WTC11 (cell line): ENCODE data around the gene ARVCF. TPM values are rescaled to one million over a fixed set of nuclear protein-coding genes. Genes with fewer than 3 reads are reported as not detected.

Experiments
- ATAC-seq: fragments of 200-7000 bp; cut with Tn5 transposase; 2 replicates; pipeline ENCODE4 v1.10.0; 2021; ENCODE audit warnings: mild to moderate bottlenecking, moderate library complexity
- CTCF ChIA-PET: fragments of 300-600 bp; sonication (Branson Sonifier 250); formaldehyde crosslinking; loops from one replicate; lab custom pipeline; 2021; ENCODE audit warnings: antibody characterized with exemption; lab: Charles Lee
- POLR2A ChIA-PET: fragments of 350-600 bp; sonication (Branson Sonifier 250); formaldehyde crosslinking; loops from one replicate; lab custom pipeline; 2021; ENCODE audit warnings: antibody characterized with exemption; lab: Charles Lee
- DNase-seq: peaks from one replicate; pipeline ENCODE4 v3.0.0; 2021; ENCODE audit warnings: low spot score
- H3K27ac Mint-ChIP-seq: 2 replicates; pipeline ENCODE4 v1.8.0; 2021; ENCODE audit warnings: mixed read lengths
- H3K27me3 Mint-ChIP-seq: 2 replicates; pipeline ENCODE4 v1.8.0; 2021; ENCODE audit warnings: low read depth, mild to moderate bottlenecking, moderate library complexity, mixed read lengths
- H3K36me3 Mint-ChIP-seq: 2 replicates; pipeline ENCODE4 v1.8.0; 2021; ENCODE audit warnings: mixed read lengths
- H3K4me1 Mint-ChIP-seq: 2 replicates; pipeline ENCODE4 v1.8.0; 2022; ENCODE audit warnings: mixed read lengths
- H3K4me3 Mint-ChIP-seq: 2 replicates; pipeline ENCODE4 v1.8.0; 2021; ENCODE audit warnings: mild to moderate bottlenecking, moderate library complexity, mixed read lengths
- H3K9me3 Mint-ChIP-seq: 2 replicates; pipeline ENCODE4 v1.8.0; 2021; ENCODE audit warnings: mixed read lengths
- CREB1 ChIP-seq: sonication (generic); formaldehyde crosslinking; IDR thresholded peaks from 2 replicates; pipeline ENCODE4 v1.8.0; 2023; ENCODE audit warnings: mild to moderate bottlenecking, missing genetic modification reagents
- GABPB1 ChIP-seq: sonication (generic); formaldehyde crosslinking; IDR thresholded peaks from 2 replicates; pipeline ENCODE4 v1.8.1; 2023; ENCODE audit warnings: mild to moderate bottlenecking, missing genetic modification reagents
- GRHL2 ChIP-seq: fragments of 250-450 bp; sonication (Bioruptor Pico); IDR thresholded peaks from 2 replicates; pipeline ENCODE4 v1.8.0; 2022; ENCODE audit warnings: mild to moderate bottlenecking, moderate library complexity; ENCODE audit not compliant: insufficient replicate concordance, severe bottlenecking
- GTF2I ChIP-seq: fragments of 250-450 bp; sonication (Bioruptor Pico); conservative IDR thresholded peaks from 2 replicates; pipeline ENCODE4 v1.4.0; 2021; ENCODE audit warnings: mild to moderate bottlenecking
- NR3C1 ChIP-seq: sonication (generic); formaldehyde crosslinking; conservative IDR thresholded peaks from 2 replicates; pipeline ENCODE4 v1.8.1; 2023; ENCODE audit warnings: low read depth, mild to moderate bottlenecking, missing genetic modification reagents
- SP1 ChIP-seq: sonication (generic); formaldehyde crosslinking; conservative IDR thresholded peaks from 2 replicates; pipeline ENCODE4 v1.8.1; 2022; ENCODE audit warnings: missing genetic modification reagents
- TEAD4 ChIP-seq: sonication (generic); formaldehyde crosslinking; IDR thresholded peaks from 2 replicates; pipeline ENCODE4 v1.8.0; 2022; ENCODE audit warnings: mild to moderate bottlenecking, missing genetic modification reagents
- TP53 ChIP-seq: sonication (generic); formaldehyde crosslinking; IDR thresholded peaks from 2 replicates; pipeline ENCODE4 v1.8.1; 2023; ENCODE audit warnings: mild to moderate bottlenecking, missing genetic modification reagents
- ZNF396 ChIP-seq: fragments of 250-450 bp; sonication (Bioruptor Pico); IDR thresholded peaks from 2 replicates; pipeline ENCODE4 v1.8.0; 2021; ENCODE audit warnings: mild to moderate bottlenecking, moderate library complexity, borderline replicate concordance
- ZNF416 ChIP-seq: fragments of 250-450 bp; sonication (Bioruptor Pico); IDR thresholded peaks from 2 replicates; pipeline ENCODE4 v1.9.0; 2021; ENCODE audit warnings: mild to moderate bottlenecking, inconsistent platforms
- total RNA-seq: library from RNA; stranded (reverse); gene quantifications from 3 replicates; pipeline ENCODE4 v1.2.3, GENCODE V29; 2021
- TF ChIP-seq, protein P1 (sequence below): sonication (generic); formaldehyde crosslinking; IDR thresholded peaks from 2 replicates; pipeline ENCODE4 v1.8.1; 2023; ENCODE audit warnings: mild to moderate bottlenecking, moderate library complexity, missing genetic modification reagents
- TF ChIP-seq, protein P2 (sequence below): sonication (generic); formaldehyde crosslinking; IDR thresholded peaks from 2 replicates; pipeline ENCODE4 v1.8.0; 2022; ENCODE audit warnings: mild to moderate bottlenecking, missing genetic modification reagents
- TF ChIP-seq, protein P3 (sequence below): sonication (generic); formaldehyde crosslinking; IDR thresholded peaks from 2 replicates; pipeline ENCODE4 v1.8.1; 2023; ENCODE audit warnings: mild to moderate bottlenecking, missing genetic modification reagents
- TF ChIP-seq, protein P4 (sequence below): sonication (generic); formaldehyde crosslinking; IDR thresholded peaks from 2 replicates; pipeline ENCODE4 v1.8.0; 2023; ENCODE audit warnings: mild to moderate bottlenecking, missing genetic modification reagents
- TF ChIP-seq, protein P5 (sequence below): fragments of 250-450 bp; sonication (Bioruptor Pico); IDR thresholded peaks from 2 replicates; pipeline ENCODE4 v1.8.0; 2021; ENCODE audit warnings: mild to moderate bottlenecking
- TF ChIP-seq, protein P6 (sequence below): sonication (generic); formaldehyde crosslinking; IDR thresholded peaks from 2 replicates; pipeline ENCODE4 v1.8.1; 2022; ENCODE audit warnings: mild to moderate bottlenecking, missing genetic modification reagents, moderate library complexity, borderline replicate concordance

Gene ARVCF
- total RNA-seq, 1 experiment from 2014 or later = 65.4 TPM

DNA sequence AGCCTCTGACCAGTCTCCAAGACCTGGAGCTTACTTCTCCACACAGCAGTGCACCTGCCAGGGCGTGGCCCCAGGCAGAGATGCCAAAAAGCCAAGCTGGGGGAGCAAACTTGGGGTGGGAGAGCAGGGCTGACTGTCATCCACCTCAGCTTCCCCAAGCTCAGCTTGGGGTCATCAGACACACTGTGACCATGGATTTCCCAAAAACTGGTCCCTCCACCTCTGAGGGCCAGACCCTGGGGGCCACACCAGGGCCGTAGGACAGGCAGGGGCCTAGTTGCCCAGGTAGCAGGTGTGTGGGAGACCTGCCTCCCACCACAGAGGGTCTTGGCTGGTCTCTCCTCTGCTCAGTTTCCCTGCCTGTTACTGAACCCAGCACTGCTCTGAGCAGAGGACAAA is 30.6 kb downstream of the ARVCF start:
- ChIA-PET POLR2A (interaction anchor here (0.6 to 1.0 kb wide), 5 partner anchors 12 to 132 kb away, joined by 3 to 6 read pairs (median 4); no protein-coding TSS in a partner anchor), CTCF (interaction anchor here (0.6 to 1.8 kb wide), 14 partner anchors 11 to 256 kb away, joined by 3 to 23 read pairs (median 4); no protein-coding TSS in a partner anchor)
- H3K27me3 Mint-ChIP-seq = no peaks in the 10 kb centered on the region
- no peak overlapping the region for H3K27ac Mint-ChIP-seq
- peak overlapping the region; percentile 70 for H3K4me3 Mint-ChIP-seq
- no peaks in the 10 kb centered on the region for H3K9me3 Mint-ChIP-seq
- H3K4me1 Mint-ChIP-seq = peaks cover 5% of the 10 kb centered on the region; the same call in 1 of the 2 replicates
- TF ChIP-seq, protein P1, sequence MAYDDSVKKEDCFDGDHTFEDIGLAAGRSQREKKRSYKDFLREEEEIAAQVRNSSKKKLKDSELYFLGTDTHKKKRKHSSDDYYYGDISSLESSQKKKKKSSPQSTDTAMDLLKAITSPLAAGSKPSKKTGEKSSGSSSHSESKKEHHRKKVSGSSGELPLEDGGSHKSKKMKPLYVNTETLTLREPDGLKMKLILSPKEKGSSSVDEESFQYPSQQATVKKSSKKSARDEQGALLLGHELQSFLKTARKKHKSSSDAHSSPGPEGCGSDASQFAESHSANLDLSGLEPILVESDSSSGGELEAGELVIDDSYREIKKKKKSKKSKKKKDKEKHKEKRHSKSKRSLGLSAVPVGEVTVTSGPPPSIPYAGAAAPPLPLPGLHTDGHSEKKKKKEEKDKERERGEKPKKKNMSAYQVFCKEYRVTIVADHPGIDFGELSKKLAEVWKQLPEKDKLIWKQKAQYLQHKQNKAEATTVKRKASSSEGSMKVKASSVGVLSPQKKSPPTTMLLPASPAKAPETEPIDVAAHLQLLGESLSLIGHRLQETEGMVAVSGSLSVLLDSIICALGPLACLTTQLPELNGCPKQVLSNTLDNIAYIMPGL (CRISPR knock-in tag) = no peak
- TF ChIP-seq, protein P2, sequence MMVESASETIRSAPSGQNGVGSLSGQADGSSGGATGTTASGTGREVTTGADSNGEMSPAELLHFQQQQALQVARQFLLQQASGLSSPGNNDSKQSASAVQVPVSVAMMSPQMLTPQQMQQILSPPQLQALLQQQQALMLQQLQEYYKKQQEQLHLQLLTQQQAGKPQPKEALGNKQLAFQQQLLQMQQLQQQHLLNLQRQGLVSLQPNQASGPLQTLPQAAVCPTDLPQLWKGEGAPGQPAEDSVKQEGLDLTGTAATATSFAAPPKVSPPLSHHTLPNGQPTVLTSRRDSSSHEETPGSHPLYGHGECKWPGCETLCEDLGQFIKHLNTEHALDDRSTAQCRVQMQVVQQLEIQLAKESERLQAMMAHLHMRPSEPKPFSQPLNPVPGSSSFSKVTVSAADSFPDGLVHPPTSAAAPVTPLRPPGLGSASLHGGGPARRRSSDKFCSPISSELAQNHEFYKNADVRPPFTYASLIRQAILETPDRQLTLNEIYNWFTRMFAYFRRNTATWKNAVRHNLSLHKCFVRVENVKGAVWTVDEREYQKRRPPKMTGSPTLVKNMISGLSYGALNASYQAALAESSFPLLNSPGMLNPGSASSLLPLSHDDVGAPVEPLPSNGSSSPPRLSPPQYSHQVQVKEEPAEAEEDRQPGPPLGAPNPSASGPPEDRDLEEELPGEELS (CRISPR knock-in tag) = 0 out of 2 replicates have a peak, but pooled peaks have one; percentile 38
- ATAC-seq (no peak), DNase-seq (no peak)
- H3K36me3 Mint-ChIP-seq = no peaks in the 10 kb centered on the region

DNA sequence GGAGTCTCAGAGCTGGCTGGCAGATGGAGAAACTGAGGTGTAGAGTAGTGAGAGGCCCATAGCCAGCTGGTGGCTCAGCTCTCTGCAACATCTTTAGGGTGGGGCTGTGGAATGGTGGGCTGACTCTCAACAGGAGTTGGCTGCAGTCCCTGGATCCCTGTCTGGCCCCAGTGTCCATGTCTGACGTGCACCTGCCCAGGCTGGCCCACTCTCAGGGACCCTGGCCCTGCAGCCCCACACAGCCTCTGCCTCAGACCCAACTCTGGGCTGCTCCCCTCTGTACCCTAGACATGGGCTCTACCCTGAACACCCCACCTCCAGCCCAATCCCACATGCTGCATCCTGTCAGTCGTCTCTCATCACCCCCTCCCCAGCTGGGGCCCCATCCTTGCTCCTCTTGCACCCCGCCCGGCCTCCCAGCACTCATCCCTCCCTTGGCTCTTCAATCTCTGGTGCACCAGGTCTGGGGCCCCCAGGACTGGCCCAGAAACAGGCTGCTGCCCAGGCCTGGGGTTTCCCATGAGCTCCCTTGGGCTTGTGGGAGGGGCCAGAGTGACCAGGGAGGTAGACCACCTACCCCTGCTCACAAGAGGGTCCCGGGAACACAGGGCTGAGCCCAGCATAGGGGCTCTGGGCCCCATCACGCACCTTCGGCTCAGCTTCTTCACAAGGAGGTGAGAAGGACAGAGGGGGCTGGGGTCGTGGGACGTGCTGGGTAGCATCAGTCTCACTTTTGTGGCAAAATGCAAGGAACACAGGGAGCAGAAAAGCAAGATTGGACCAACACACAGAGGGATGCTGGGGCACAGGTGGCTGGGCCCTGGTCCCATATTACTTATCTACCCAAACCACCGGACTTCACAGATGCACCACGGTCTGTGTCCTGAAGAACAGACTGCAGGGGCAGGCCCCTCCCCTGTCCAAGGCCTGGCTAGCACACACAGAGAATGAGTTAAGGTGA is 31.5 kb downstream of the ARVCF start:
- CTCF ChIA-PET = interaction anchor here (1.4 to 1.9 kb wide), 3 partner anchors 15 to 28 kb away, joined by 3 to 8 read pairs (median 8); no protein-coding TSS in a partner anchor
- peaks cover 2% of the 10 kb centered on the region; the same call in 1 of the 2 replicates for H3K36me3 Mint-ChIP-seq
- ATAC-seq (no peak), DNase-seq (no peak)
- no peaks in the 10 kb centered on the region for H3K9me3 Mint-ChIP-seq
- peaks cover 5% of the 10 kb centered on the region; the same call in 1 of the 2 replicates for H3K4me1 Mint-ChIP-seq
- H3K4me3 Mint-ChIP-seq = peak overlapping the region; percentile 30; the same call in 1 of the 2 replicates
- POLR2A ChIA-PET = no interaction called here
- H3K27me3 Mint-ChIP-seq = no peaks in the 10 kb centered on the region
- no peak overlapping the region for H3K27ac Mint-ChIP-seq
- TF ChIP-seq SP1 (no peak), CREB1 (CRISPR knock-in tag) (no peak), TP53 (CRISPR knock-in tag) (no peak), ZNF396 (CRISPR knock-in tag) (no peak), GRHL2 (CRISPR knock-in tag) (no peak), NR3C1 (CRISPR knock-in tag) (no peak), GABPB1 (CRISPR knock-in tag) (no peak), TEAD4 (CRISPR knock-in tag) (no peak), GTF2I (no peak), ZNF416 (CRISPR knock-in tag) (no peak)
- TF ChIP-seq, protein P3, sequence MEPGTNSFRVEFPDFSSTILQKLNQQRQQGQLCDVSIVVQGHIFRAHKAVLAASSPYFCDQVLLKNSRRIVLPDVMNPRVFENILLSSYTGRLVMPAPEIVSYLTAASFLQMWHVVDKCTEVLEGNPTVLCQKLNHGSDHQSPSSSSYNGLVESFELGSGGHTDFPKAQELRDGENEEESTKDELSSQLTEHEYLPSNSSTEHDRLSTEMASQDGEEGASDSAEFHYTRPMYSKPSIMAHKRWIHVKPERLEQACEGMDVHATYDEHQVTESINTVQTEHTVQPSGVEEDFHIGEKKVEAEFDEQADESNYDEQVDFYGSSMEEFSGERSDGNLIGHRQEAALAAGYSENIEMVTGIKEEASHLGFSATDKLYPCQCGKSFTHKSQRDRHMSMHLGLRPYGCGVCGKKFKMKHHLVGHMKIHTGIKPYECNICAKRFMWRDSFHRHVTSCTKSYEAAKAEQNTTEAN (CRISPR knock-in tag) = no peak
- TF ChIP-seq, protein P4, sequence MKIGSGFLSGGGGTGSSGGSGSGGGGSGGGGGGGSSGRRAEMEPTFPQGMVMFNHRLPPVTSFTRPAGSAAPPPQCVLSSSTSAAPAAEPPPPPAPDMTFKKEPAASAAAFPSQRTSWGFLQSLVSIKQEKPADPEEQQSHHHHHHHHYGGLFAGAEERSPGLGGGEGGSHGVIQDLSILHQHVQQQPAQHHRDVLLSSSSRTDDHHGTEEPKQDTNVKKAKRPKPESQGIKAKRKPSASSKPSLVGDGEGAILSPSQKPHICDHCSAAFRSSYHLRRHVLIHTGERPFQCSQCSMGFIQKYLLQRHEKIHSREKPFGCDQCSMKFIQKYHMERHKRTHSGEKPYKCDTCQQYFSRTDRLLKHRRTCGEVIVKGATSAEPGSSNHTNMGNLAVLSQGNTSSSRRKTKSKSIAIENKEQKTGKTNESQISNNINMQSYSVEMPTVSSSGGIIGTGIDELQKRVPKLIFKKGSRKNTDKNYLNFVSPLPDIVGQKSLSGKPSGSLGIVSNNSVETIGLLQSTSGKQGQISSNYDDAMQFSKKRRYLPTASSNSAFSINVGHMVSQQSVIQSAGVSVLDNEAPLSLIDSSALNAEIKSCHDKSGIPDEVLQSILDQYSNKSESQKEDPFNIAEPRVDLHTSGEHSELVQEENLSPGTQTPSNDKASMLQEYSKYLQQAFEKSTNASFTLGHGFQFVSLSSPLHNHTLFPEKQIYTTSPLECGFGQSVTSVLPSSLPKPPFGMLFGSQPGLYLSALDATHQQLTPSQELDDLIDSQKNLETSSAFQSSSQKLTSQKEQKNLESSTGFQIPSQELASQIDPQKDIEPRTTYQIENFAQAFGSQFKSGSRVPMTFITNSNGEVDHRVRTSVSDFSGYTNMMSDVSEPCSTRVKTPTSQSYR (CRISPR knock-in tag) = no peak
- TF ChIP-seq, protein P5, sequence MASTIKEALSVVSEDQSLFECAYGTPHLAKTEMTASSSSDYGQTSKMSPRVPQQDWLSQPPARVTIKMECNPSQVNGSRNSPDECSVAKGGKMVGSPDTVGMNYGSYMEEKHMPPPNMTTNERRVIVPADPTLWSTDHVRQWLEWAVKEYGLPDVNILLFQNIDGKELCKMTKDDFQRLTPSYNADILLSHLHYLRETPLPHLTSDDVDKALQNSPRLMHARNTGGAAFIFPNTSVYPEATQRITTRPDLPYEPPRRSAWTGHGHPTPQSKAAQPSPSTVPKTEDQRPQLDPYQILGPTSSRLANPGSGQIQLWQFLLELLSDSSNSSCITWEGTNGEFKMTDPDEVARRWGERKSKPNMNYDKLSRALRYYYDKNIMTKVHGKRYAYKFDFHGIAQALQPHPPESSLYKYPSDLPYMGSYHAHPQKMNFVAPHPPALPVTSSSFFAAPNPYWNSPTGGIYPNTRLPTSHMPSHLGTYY (CRISPR knock-in tag) = no peak
- TF ChIP-seq, protein P6, sequence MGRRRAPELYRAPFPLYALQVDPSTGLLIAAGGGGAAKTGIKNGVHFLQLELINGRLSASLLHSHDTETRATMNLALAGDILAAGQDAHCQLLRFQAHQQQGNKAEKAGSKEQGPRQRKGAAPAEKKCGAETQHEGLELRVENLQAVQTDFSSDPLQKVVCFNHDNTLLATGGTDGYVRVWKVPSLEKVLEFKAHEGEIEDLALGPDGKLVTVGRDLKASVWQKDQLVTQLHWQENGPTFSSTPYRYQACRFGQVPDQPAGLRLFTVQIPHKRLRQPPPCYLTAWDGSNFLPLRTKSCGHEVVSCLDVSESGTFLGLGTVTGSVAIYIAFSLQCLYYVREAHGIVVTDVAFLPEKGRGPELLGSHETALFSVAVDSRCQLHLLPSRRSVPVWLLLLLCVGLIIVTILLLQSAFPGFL (CRISPR knock-in tag) = no peak
